GM21619 (cell line): Measurements from ENCODE around the gene RCAN2.
A peak's percentile ranks its signal among the peaks of the same experiment; 100 is the strongest.

Experiments used
- ATAC-seq: cut with Tn5 transposase; IDR thresholded peaks from one replicate; pipeline ENCODE4 v1.9.1; 2021; ENCODE audit not compliant: unreplicated experiment

RCAN2 gene

GRCh38 chr6:46262928-46263706, 228.1 kb downstream of the RCAN2 start:
- no peak for ATAC-seq

DNA sequence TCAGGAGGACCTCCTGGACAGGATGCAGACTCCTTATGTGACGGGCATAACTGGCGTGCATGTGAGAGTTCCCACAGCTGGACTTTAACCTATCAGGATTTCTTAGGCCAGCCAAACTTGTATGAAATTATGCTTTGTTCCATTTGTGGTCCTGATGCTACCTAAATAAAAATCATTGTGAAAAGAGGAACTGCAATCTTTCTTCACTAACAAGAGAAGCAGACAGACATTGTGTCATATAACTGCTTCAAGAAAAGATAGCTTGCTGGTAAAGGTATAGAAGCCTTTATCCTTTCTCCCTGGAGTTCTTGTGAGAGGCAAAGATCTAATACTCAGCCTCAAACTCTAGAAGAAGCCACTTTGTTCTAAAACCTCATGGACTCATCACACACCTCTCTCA, 233.0 kb downstream of the RCAN2 start:
- ATAC-seq = no peak

- no peak for ATAC-seq
These were observed 235.7 kb downstream of the RCAN2 start for GRCh38 chr6:46255528-46255927.

- ATAC-seq = no peak
These were observed 236.3 kb downstream of the RCAN2 start for GRCh38 chr6:46254946-46255345.

DNA sequence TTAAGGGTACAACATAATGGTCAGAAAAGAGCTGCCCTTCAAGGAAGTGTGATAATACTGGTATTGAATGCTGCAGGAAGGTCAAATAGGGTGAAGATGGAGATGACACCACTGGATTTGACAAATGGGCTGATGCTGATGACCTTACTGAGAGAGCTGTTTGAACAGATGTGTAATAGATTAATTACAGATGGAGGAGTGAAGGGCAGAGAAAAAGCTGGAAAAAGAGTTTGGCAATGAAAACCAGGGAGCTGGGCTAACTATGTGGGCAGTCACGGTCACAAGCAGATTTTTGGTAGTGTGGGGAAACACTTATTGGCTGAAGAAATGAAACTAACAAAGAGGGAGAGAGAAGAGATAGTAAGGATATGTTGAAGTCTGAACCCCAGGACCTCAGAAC, 236.9 kb downstream of the RCAN2 start:
- no peak for ATAC-seq

DNA sequence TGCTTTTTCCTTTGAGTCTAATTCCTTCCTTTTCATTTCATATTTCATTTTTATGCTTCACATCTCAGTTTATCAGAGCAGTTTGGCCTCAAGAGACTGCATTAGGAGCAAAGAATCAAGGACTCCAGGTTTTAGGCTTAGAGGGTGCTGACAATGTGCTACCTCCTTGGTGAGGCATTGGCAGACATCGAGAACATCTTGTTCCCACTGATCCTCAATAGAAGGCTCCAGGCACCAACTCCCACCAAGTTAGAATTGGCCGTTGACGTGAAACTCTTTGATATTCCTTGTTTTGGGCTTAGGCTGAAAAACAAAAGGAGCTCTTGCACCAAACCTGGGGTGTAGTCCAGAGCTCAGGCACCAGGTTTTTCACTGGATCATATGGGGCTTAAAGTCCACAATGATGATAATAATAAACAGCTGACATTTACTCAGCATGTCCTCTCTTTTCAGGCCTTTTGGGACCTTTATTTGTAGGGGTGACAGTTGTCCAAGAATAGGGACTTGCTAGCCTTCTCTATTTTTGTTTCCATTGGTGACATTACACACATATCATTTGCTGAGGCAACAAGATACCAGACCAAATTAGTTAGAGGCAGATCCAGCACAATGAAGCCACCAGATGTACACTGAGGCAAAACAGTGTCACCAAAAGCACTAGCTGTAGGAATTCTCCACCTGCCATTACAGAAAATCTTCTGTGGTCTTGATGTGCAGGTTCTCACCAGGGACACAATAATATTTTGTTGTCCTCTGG, 239.5 kb downstream of the RCAN2 start:
- no peak for ATAC-seq

GRCh38 chr6:46248143-46248542, 243.1 kb downstream of the RCAN2 start:
- ATAC-seq = no peak

- ATAC-seq = no peak
These were observed 244.5 kb downstream of the RCAN2 start for GRCh38 chr6:46246727-46247126.

DNA sequence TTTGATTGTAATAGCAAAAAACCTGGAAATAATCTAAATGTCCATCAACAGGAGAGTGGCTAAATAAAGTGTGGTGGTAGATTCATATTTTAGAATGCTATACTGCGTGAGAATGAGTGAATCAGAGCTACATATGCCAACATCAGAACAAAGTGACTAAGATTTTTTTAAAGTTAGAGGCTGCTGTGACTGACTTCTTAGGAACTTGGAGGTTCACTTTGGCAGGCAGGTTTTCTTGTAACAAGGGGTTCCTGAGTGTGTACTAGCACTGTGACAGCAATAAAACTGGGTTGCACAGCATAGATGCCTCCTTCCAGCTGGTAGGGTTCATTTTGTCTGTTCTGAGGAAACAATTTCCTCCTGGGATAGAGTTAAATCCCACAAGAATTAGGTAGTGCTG, 245.2 kb downstream of the RCAN2 start:
- ATAC-seq = no peak

DNA sequence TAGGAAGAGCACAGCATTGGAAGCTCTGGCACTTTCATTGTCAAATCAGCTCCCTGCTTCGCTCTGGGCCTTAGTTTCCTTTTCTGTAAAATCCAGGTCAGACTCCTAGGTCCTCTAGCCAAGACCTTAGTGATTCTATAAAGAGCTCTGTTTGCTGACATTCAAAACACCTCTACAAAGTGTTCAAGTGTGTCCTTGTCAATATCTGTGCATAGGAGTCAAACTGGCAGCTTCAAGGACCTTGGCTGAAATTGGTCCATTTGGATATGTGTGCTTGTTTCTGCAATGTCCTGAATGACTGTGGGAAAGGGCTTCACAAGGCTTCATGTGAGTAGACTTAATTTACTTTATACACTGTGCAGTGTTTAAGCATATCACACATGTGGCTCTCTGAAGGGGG, 246.6 kb downstream of the RCAN2 start:
- no peak for ATAC-seq

- no peak for ATAC-seq
These were observed 247.5 kb downstream of the RCAN2 start for GRCh38 chr6:46243754-46244153.

DNA sequence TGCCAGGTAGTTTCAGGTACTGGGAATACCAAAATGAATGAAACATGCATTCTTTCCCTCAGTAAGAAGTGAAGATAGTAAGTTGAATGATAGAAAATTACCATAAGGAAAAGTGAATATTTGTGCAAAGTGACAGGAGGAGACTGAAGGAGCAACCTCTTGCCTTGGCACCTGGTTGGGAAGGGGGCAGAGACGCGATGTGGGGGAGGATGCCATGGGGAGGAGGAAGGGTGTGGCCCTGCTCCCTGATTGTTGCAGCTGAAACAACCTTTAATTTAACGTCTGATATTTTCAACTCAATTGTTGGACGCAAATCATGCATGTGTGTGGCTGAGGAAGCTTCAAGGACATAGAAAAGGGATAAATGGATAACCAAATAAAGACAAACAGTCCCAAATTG, 248.3 kb downstream of the RCAN2 start:
- ATAC-seq = no peak

DNA sequence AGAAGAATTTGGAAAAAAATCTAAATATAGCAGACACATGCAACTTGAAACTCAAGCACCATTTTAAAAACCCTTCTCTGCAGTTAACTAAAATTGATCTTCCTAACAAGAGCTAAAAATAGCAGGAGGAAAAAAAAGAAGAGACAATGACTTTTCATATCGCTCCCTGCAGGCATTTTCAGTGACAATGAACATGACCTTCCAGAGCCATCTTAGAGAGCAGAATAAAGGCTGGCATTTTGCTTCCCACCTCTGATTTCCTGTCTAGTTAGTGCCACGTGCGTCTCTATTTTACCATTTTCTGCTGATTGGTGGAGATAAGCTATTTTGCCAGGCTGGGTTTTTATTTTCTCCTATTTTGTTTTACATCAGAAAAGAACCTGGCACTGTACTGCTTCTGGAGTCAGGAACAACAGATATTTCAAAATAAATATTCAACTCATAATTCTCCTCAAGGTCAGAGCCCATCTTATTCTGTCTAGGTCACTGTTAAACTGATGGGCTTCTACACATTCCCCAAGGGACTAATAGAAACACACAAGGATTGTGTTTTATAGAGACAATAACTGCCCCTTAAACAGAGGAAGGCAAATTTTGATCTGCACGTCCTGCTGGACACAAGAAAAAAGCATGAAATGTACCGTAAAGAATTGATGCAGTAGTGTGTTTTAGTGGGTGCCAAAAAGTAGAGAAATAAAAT, 250.2 kb downstream of the RCAN2 start:
- ATAC-seq = no peak

GRCh38 chr6:46236752-46237151, 254.5 kb downstream of the RCAN2 start:
- ATAC-seq = no peak

GRCh38 chr6:46235242-46235641, 256.0 kb downstream of the RCAN2 start:
- ATAC-seq = no peak

- no peak for ATAC-seq
These were observed 256.5 kb downstream of the RCAN2 start for GRCh38 chr6:46234700-46235099.

- ATAC-seq = no peak
These were observed 257.1 kb downstream of the RCAN2 start for GRCh38 chr6:46234156-46234556.

GRCh38 chr6:46233129-46233528, 258.1 kb downstream of the RCAN2 start:
- ATAC-seq = no peak

- no peak for ATAC-seq
These were observed 269.0 kb downstream of the RCAN2 start for GRCh38 chr6:46222286-46222685.

GRCh38 chr6:46221222-46221793, 269.9 kb downstream of the RCAN2 start:
- ATAC-seq = peak; percentile 56
